Liver (tissue), 3 donors: ENCODE results near the gene MAP3K3.

Experiments used
- JUND ChIP-seq, 2 donors: IDR thresholded peaks; 2 replicates each; pipeline ENCODE4 v1.6.1; 2016; ENCODE audit warnings: antibody characterized with exemption in 2 of 2
- TAF1 ChIP-seq: conservative IDR thresholded peaks from 2 replicates; pipeline ENCODE4 v1.6.1; 2016; ENCODE audit warnings: antibody characterized with exemption, mild to moderate bottlenecking
- YY1 ChIP-seq: IDR thresholded peaks from 2 replicates; pipeline ENCODE4 v1.6.1; 2016; ENCODE audit warnings: antibody characterized with exemption, mild to moderate bottlenecking
- TF ChIP-seq, protein P1 (sequence below): fragments of 150-350 bp; IDR thresholded peaks from 2 replicates; pipeline ENCODE4 v1.5.1; 2017; ENCODE audit warnings: improper control_type of control experiment, low read depth, low read length; ENCODE audit not compliant: missing input control
- TF ChIP-seq, protein P2 (sequence below): IDR thresholded peaks from 2 replicates; pipeline ENCODE4 v1.6.1; 2016; ENCODE audit warnings: antibody characterized with exemption
- TF ChIP-seq, protein P3 (sequence below): IDR thresholded peaks from 2 replicates; pipeline ENCODE4 v1.6.1; 2016; ENCODE audit warnings: antibody characterized with exemption
- TF ChIP-seq, protein P4 (sequence below): IDR thresholded peaks from 2 replicates; pipeline ENCODE4 v1.6.1; 2016; ENCODE audit warnings: antibody characterized with exemption, mild to moderate bottlenecking
- TF ChIP-seq, protein P5 (sequence below): IDR thresholded peaks from 2 replicates; pipeline ENCODE4 v1.6.1; 2016; ENCODE audit warnings: antibody characterized with exemption
- donor health status: healthy.
- donor health status: healthy.

DNA sequence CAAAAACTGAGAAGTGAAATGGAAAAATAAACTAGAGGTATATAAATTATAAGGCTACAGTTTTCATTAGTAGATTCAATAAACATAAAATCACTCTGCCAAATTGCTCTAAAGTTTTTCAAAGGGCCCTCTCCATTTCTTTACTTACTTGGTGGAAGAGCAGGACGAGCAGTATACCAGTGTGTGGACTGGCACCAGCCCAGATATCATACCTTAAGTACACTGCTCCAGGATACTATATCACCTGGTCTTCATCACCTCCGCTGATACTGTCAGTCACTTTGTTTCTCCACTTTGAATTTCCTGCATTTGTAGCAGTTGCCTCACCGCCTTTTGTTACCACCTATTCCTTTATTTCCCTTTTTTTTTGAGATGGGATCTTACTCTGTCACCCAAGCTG is 37.6 kb downstream of the MAP3K3 start:
- TF ChIP-seq, protein P1, sequence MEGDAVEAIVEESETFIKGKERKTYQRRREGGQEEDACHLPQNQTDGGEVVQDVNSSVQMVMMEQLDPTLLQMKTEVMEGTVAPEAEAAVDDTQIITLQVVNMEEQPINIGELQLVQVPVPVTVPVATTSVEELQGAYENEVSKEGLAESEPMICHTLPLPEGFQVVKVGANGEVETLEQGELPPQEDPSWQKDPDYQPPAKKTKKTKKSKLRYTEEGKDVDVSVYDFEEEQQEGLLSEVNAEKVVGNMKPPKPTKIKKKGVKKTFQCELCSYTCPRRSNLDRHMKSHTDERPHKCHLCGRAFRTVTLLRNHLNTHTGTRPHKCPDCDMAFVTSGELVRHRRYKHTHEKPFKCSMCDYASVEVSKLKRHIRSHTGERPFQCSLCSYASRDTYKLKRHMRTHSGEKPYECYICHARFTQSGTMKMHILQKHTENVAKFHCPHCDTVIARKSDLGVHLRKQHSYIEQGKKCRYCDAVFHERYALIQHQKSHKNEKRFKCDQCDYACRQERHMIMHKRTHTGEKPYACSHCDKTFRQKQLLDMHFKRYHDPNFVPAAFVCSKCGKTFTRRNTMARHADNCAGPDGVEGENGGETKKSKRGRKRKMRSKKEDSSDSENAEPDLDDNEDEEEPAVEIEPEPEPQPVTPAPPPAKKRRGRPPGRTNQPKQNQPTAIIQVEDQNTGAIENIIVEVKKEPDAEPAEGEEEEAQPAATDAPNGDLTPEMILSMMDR, result no peak
- TF ChIP-seq, protein P2, sequence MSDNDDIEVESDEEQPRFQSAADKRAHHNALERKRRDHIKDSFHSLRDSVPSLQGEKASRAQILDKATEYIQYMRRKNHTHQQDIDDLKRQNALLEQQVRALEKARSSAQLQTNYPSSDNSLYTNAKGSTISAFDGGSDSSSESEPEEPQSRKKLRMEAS, result no peak
- TF ChIP-seq JUND (IDR thresholded peaks at IDR 0.05) (no peak), TAF1 (no peak), YY1 (no peak)
- TF ChIP-seq, protein P3, sequence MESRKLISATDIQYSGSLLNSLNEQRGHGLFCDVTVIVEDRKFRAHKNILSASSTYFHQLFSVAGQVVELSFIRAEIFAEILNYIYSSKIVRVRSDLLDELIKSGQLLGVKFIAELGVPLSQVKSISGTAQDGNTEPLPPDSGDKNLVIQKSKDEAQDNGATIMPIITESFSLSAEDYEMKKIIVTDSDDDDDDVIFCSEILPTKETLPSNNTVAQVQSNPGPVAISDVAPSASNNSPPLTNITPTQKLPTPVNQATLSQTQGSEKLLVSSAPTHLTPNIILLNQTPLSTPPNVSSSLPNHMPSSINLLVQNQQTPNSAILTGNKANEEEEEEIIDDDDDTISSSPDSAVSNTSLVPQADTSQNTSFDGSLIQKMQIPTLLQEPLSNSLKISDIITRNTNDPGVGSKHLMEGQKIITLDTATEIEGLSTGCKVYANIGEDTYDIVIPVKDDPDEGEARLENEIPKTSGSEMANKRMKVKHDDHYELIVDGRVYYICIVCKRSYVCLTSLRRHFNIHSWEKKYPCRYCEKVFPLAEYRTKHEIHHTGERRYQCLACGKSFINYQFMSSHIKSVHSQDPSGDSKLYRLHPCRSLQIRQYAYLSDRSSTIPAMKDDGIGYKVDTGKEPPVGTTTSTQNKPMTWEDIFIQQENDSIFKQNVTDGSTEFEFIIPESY, result no peak
- TF ChIP-seq, protein P4, sequence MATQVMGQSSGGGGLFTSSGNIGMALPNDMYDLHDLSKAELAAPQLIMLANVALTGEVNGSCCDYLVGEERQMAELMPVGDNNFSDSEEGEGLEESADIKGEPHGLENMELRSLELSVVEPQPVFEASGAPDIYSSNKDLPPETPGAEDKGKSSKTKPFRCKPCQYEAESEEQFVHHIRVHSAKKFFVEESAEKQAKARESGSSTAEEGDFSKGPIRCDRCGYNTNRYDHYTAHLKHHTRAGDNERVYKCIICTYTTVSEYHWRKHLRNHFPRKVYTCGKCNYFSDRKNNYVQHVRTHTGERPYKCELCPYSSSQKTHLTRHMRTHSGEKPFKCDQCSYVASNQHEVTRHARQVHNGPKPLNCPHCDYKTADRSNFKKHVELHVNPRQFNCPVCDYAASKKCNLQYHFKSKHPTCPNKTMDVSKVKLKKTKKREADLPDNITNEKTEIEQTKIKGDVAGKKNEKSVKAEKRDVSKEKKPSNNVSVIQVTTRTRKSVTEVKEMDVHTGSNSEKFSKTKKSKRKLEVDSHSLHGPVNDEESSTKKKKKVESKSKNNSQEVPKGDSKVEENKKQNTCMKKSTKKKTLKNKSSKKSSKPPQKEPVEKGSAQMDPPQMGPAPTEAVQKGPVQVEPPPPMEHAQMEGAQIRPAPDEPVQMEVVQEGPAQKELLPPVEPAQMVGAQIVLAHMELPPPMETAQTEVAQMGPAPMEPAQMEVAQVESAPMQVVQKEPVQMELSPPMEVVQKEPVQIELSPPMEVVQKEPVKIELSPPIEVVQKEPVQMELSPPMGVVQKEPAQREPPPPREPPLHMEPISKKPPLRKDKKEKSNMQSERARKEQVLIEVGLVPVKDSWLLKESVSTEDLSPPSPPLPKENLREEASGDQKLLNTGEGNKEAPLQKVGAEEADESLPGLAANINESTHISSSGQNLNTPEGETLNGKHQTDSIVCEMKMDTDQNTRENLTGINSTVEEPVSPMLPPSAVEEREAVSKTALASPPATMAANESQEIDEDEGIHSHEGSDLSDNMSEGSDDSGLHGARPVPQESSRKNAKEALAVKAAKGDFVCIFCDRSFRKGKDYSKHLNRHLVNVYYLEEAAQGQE, result no peak
- TF ChIP-seq, protein P5, sequence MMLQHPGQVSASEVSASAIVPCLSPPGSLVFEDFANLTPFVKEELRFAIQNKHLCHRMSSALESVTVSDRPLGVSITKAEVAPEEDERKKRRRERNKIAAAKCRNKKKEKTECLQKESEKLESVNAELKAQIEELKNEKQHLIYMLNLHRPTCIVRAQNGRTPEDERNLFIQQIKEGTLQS, result no peak
